ENCODE results near the gene NUP160.

DNA sequence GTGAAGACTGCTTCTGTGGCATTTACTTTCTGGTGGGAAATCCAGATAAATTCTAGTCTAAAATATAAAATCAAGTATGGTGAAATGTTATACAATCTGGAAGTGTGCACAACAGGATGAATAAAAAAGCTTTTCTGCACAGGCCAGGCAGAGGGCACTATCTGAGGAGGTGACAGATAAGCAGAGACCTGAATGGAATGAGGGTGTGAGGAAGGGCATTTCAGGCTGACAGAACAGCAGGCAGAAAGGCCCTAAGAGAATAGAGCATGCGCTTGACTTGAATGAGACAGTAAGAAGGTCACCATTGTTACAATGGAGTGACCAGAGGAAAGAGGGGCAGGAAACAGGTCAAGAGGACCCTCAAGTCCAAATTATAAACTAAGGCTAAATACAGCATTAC lies 47.4 kb downstream of the NUP160 start:
- TF ChIP-seq POLR2A (IDR thresholded peaks at IDR 0.05; ENCODE audit: low read depth, low read length) (no peak), POLR2AphosphoS5 (IDR thresholded peaks at IDR 0.05; ENCODE audit: low read depth, low read length) (no peak), TAF1 (IDR thresholded peaks at IDR 0.05; ENCODE audit: borderline replicate concordance, low read depth, low read length) (no peak)

Data from GM12892 (cell line).